ENCODE measurements around the gene IFNL4.

DNA sequence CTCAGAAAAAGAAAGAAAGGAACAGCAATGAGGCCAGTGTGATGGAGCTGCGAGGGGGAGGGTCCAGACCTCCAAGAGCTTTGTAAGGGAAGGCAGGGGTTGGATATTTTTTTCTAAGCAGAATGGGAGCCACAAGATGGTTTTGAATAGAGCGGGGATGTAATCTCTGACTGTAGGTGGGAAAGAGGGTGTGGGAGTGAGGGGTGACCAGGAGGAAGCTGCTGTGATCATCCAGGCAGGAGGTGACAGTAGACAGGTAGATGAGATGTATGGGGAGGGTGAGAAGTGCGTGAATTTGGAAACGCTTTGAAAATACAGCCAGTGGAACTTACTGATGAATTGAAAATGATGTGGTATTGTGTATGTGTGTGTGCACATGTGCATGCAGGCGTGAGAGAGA lies 26.9 kb upstream of the IFNL4 start:
- TF ChIP-seq ARNTL (CRISPR knock-in tag; IDR thresholded peaks at IDR 0.05; ENCODE audit: borderline replicate concordance, low read depth) (no peak), ZFP30 (CRISPR knock-in tag; IDR thresholded peaks at IDR 0.05) (no peak), GLIS3 (CRISPR knock-in tag; IDR thresholded peaks at IDR 0.05) (no peak), RARB (CRISPR knock-in tag; IDR thresholded peaks at IDR 0.05) (no peak), CREB5 (CRISPR knock-in tag; IDR thresholded peaks at IDR 0.05; ENCODE audit: low read depth) (no peak), TCF4 (CRISPR knock-in tag; IDR thresholded peaks at IDR 0.05; ENCODE audit: borderline replicate concordance) (no peak)
- TF ChIP-seq, protein P1, sequence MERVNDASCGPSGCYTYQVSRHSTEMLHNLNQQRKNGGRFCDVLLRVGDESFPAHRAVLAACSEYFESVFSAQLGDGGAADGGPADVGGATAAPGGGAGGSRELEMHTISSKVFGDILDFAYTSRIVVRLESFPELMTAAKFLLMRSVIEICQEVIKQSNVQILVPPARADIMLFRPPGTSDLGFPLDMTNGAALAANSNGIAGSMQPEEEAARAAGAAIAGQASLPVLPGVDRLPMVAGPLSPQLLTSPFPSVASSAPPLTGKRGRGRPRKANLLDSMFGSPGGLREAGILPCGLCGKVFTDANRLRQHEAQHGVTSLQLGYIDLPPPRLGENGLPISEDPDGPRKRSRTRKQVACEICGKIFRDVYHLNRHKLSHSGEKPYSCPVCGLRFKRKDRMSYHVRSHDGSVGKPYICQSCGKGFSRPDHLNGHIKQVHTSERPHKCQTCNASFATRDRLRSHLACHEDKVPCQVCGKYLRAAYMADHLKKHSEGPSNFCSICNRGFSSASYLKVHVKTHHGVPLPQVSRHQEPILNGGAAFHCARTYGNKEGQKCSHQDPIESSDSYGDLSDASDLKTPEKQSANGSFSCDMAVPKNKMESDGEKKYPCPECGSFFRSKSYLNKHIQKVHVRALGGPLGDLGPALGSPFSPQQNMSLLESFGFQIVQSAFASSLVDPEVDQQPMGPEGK (CRISPR knock-in tag; IDR thresholded peaks at IDR 0.05; ENCODE audit: borderline replicate concordance), result no peak
